Keratinocyte (primary cell): ENCODE results near the gene TMEM132E. TPM values are rescaled to one million over a fixed set of nuclear protein-coding genes. Genes with fewer than 3 reads are reported as not detected.

Experiments
- DNase-seq: peaks from one replicate; pipeline ENCODE4 v3.0.0-alpha.2; 2011; ENCODE audit warnings: low read depth, missing footprints, low spot score
- FAIRE-seq: peaks from 2 replicates; lab custom pipeline; 2011; peaks lifted over from hg19 to GRCh38; lab: Jason Lieb, UNC
- H2AFZ ChIP-seq: 2 replicates; pipeline ENCODE4 v1.6.0; 2012; ENCODE audit warnings: low read length, control low read depth, inconsistent platforms; ENCODE audit not compliant: control insufficient read depth
- H3K27ac ChIP-seq: 2 replicates; pipeline ENCODE4 v1.5.1; 2011; ENCODE audit warnings: low read length; ENCODE audit not compliant: control insufficient read depth, insufficient read depth
- H3K27me3 ChIP-seq: 3 replicates; pipeline ENCODE4 v1.6.0; 2011; ENCODE audit warnings: low read length; ENCODE audit not compliant: control insufficient read depth, insufficient read depth; ENCODE audit errors: extremely low read depth
- H3K36me3 ChIP-seq, 2 experiments: 2 replicates in 1 of 2; 3 replicates in 1 of 2; pipeline ENCODE4 v1.5.1; 2011; ENCODE audit warnings: low read length in 2 of 2, mild to moderate bottlenecking in 1 of 2; ENCODE audit not compliant: control insufficient read depth in 2 of 2, insufficient read depth in 2 of 2; ENCODE audit errors: extremely low read depth in 1 of 2
- H3K4me1 ChIP-seq: 3 replicates; pipeline ENCODE4 v1.5.1; 2011; ENCODE audit warnings: low read length; ENCODE audit not compliant: control insufficient read depth, insufficient read depth; ENCODE audit errors: extremely low read depth
- H3K4me2 ChIP-seq: 3 replicates; pipeline ENCODE4 v1.6.0; 2011; ENCODE audit warnings: low read depth, low read length; ENCODE audit not compliant: control insufficient read depth, insufficient read depth; ENCODE audit errors: extremely low read depth
- H3K4me3 ChIP-seq, 3 experiments: fragments of 200-600 bp in 1 of 3; sonication (generic) in 1 of 3; 2 replicates in 2 of 3; 3 replicates in 1 of 3; pipeline ENCODE4 v1.5.1; 2011 to 2016; ENCODE audit warnings: low read length in 3 of 3, mild to moderate bottlenecking in 3 of 3, control low read depth in 2 of 3, inconsistent platforms in 1 of 3, low read depth in 1 of 3, mixed read lengths in 1 of 3, mixed run types in 1 of 3, moderate library complexity in 1 of 3; ENCODE audit not compliant: control insufficient read depth in 2 of 3, insufficient read depth in 2 of 3; ENCODE audit errors: extremely low read depth in 1 of 3
- H3K79me2 ChIP-seq: 2 replicates; pipeline ENCODE4 v1.6.0; 2012; ENCODE audit warnings: low read length; ENCODE audit not compliant: control insufficient read depth, insufficient read depth
- H3K9ac ChIP-seq: 3 replicates; pipeline ENCODE4 v1.6.0; 2011; ENCODE audit warnings: low read length; ENCODE audit not compliant: control insufficient read depth, insufficient read depth; ENCODE audit errors: extremely low read depth
- H3K9me1 ChIP-seq: 3 replicates; pipeline ENCODE4 v1.6.0; 2011; ENCODE audit warnings: low read length; ENCODE audit not compliant: control insufficient read depth, insufficient read depth; ENCODE audit errors: extremely low read depth
- H3K9me3 ChIP-seq: 2 replicates; pipeline ENCODE4 v1.5.1; 2012; ENCODE audit warnings: low read depth, low read length; ENCODE audit not compliant: control insufficient read depth
- H4K20me1 ChIP-seq: 3 replicates; pipeline ENCODE4 v1.6.0; 2011; ENCODE audit warnings: low read length; ENCODE audit not compliant: control insufficient read depth, insufficient read depth; ENCODE audit errors: extremely low read depth
- CTCF ChIP-seq, 3 experiments: IDR thresholded peaks in 1 of 3; conservative IDR thresholded peaks in 1 of 3; optimal IDR thresholded peaks in 1 of 3; 2 replicates in 2 of 3; 3 replicates in 1 of 3; pipeline versions ENCODE3 to v1.5.1; 2011; ENCODE audit warnings: low read length in 3 of 3, mild to moderate bottlenecking in 3 of 3, moderate library complexity in 2 of 3, control low read depth in 1 of 3, inconsistent platforms in 1 of 3; ENCODE audit not compliant: insufficient read depth in 2 of 3; ENCODE audit errors: extremely low read depth in 1 of 3
- EZH2 ChIP-seq: IDR thresholded peaks from one replicate; pipeline ENCODE4 v1.6.1; 2012; ENCODE audit warnings: inconsistent platforms, mild to moderate bottlenecking, low read length, moderate library complexity
- dilution Hi-C: fragments of 300-500 bp; cut with MboI; formaldehyde crosslinking; loops from one replicate; pipeline ENCODE4 v1.7.0; 2020; ENCODE audit warnings: low sequenced_read_pairs; ENCODE audit not compliant: extremely low pct_ligation_motif_present
- polyA plus RNA-seq, 5 experiments: library from polyadenylated mRNA; depleted of rRNA in 3 of 5; stranded (reverse) in 3 of 5; stranded (forward) in 1 of 5; unstranded in 1 of 5; fragments of >200 nt; gene quantifications; 1 replicate in 1 of 5; 2 replicates in 3 of 5; 3 replicates in 1 of 5; pipeline versions ENCODE4 v1.2.1 to v1.2.3, GENCODE V29; 2011 to 2012; ENCODE audit warnings: missing spikeins in 2 of 5, low read depth in 1 of 5, low replicate concordance in 1 of 5

Gene TMEM132E
- polyA plus RNA-seq, 1 donor (not counting 4 experiments of a cell fraction or from before 2014, with no cell fraction given), result not detected

- Histone ChIP-seq H3K27ac (no peak overlapping the region), H4K20me1 (no peaks in the 10 kb centered on the region), H3K9me3 (no peaks in the 10 kb centered on the region), H2AFZ (no peak overlapping the region), H3K27me3 (no peaks in the 10 kb centered on the region), H3K4me3 (no peak overlapping the region), H3K9me1 (no peaks in the 10 kb centered on the region), H3K9ac (no peak overlapping the region), H3K4me1 (no peaks in the 10 kb centered on the region), H3K79me2 (no peaks in the 10 kb centered on the region), H3K36me3 (no peaks in the 10 kb centered on the region), H3K4me2 (no peak overlapping the region)
- no peak for DNase-seq
- dilution Hi-C loops, result no loop called here
- TF ChIP-seq CTCF (optimal IDR thresholded peaks at IDR 0.05 in 1 of 3, IDR thresholded peaks at IDR 0.05 in 1 of 3, conservative IDR thresholded peaks at IDR 0.05 in 1 of 3; ENCODE audit: extremely low read depth in 1 of 3, insufficient read depth in 2 of 3, low read length in 3 of 3) (no peak), EZH2 (no peak)
- FAIRE-seq, result no peak
Measured at GRCh38 chr17:34673995-34674890, 94.9 kb downstream of the TMEM132E start.

DNA sequence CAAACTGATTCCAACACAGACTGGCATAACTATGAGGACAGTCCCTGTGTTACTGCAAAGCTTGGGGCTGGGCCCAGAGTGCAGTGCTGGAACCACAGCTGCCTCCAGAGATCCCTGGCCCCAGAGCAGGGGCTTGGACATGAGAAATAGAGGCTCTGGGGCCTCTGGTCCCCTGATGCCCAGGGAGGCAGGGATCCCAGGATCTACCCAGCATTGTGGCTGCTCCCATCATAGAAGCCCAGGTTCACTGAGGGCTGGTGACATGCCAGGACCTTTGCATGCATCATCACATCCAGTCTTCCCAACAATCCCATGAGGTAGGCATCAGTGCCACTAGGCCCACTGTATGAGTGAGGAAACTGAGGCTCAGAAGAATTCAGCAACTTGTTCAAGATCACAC is 95.8 kb downstream of the TMEM132E start:
- H3K79me2 ChIP-seq, result no peaks in the 10 kb centered on the region
- H3K36me3 ChIP-seq, result no peaks in the 10 kb centered on the region
- H4K20me1 ChIP-seq, result no peaks in the 10 kb centered on the region
- H3K9me1 ChIP-seq, result no peaks in the 10 kb centered on the region
- DNase-seq, result no peak
- H3K27me3 ChIP-seq, result no peaks in the 10 kb centered on the region
- FAIRE-seq, result no peak
- H3K9me3 ChIP-seq, result no peaks in the 10 kb centered on the region
- H3K4me2 ChIP-seq, result no peak overlapping the region
- dilution Hi-C loops, result no loop called here
- no peaks in the 10 kb centered on the region for H3K4me1 ChIP-seq
- no peak overlapping the region for H3K27ac ChIP-seq
- no peak overlapping the region for H2AFZ ChIP-seq
- no peak overlapping the region for H3K4me3 ChIP-seq
- no peak overlapping the region for H3K9ac ChIP-seq
- no peak for TF ChIP-seq EZH2
- TF ChIP-seq CTCF (optimal IDR thresholded peaks at IDR 0.05 in 1 of 3, IDR thresholded peaks at IDR 0.05 in 1 of 3, conservative IDR thresholded peaks at IDR 0.05 in 1 of 3; ENCODE audit: extremely low read depth in 1 of 3, insufficient read depth in 2 of 3, low read length in 3 of 3), result no peak
